K562 (cell line): ENCODE data around the gene PBXIP1. TPM values are rescaled to one million over a fixed set of nuclear protein-coding genes. Genes with fewer than 3 reads are reported as not detected.

Experiments
- ATAC-seq: fragments of 200-7000 bp; cut with Tn5 transposase; 3 replicates; pipeline ENCODE4 v1.9.1; 2020; ENCODE audit warnings: moderate library complexity
- BruUV-seq: library from RNA; stranded (reverse); fragments of 400-500 nt; replicated peaks from 2 replicates; lab custom pipeline; 2021; lab: Mats Ljungman, UMichigan
- CTCF ChIA-PET: fragments of 300-600 bp; formaldehyde crosslinking; extraction: SDS; loops from one replicate; lab custom pipeline; 2021; ENCODE audit warnings: low intra/inter-chr PET ratio; lab: Yijun Ruan, JAX
- POLR2A ChIA-PET: fragments of 300-600, 350-650 bp; sonication (Branson Sonifier 250); formaldehyde crosslinking; extraction: SDS; loops from one replicate; lab custom pipeline; 2021; ENCODE audit warnings: antibody characterized with exemption, inconsistent platforms; lab: Yijun Ruan, JAX
- DNase-seq, 4 experiments: peaks; one replicate each; pipeline versions ENCODE4 v3.0.0 to v3.0.0-alpha.2; 2011 to 2018; ENCODE audit warnings: low spot score in 3 of 4, mixed read lengths in 3 of 4; ENCODE audit errors: extremely low read depth in 1 of 4
- FAIRE-seq: peaks from 2 replicates; lab custom pipeline; 2011; peaks lifted over from hg19 to GRCh38; lab: Jason Lieb, UNC
- H2AFZ ChIP-seq: 2 replicates; pipeline ENCODE4 v1.6.0; 2011; ENCODE audit warnings: low read depth, low read length, control low read depth, inconsistent platforms
- H3K27ac ChIP-seq: fragments of 200-600 bp; 3 replicates; pipeline ENCODE4 v1.8.0; 2011; ENCODE audit warnings: low read depth, mild to moderate bottlenecking, control low read depth, inconsistent platforms, low read length, moderate library complexity, mixed read lengths; ENCODE audit errors: extremely low read depth
- H3K27me3 ChIP-seq, 2 experiments: fragments of 300-600 bp in 1 of 2; 2 replicates in 1 of 2; 3 replicates in 1 of 2; pipeline versions ENCODE4 v1.6.0 to v1.8.0; 2011; ENCODE audit warnings: inconsistent platforms in 2 of 2, low read length in 2 of 2, mild to moderate bottlenecking in 1 of 2, mixed read lengths in 1 of 2, moderate library complexity in 1 of 2; ENCODE audit not compliant: control insufficient read depth in 2 of 2, insufficient read depth in 2 of 2
- H3K36me3 ChIP-seq: fragments of 300-600 bp; 3 replicates; pipeline ENCODE4 v1.8.0; 2011; ENCODE audit warnings: mild to moderate bottlenecking, low read length, inconsistent platforms; ENCODE audit not compliant: control insufficient read depth, insufficient read depth
- H3K4me1 ChIP-seq, 2 experiments: fragments of 200-600 bp in 1 of 2; replicated peaks in 1 of 2; 2 replicates in 1 of 2; 3 replicates in 1 of 2; pipeline versions ENCODE4 v1.5.1 to v1.8.0; 2011; ENCODE audit warnings: inconsistent platforms in 2 of 2, low read length in 2 of 2, mild to moderate bottlenecking in 1 of 2, mixed read lengths in 1 of 2, moderate library complexity in 1 of 2; ENCODE audit not compliant: control insufficient read depth in 2 of 2, insufficient read depth in 2 of 2
- H3K4me2 ChIP-seq: 2 replicates; pipeline ENCODE4 v1.6.1; 2011; ENCODE audit warnings: low read length, control low read depth, inconsistent platforms, mixed read lengths; ENCODE audit not compliant: insufficient read depth
- H3K4me3 ChIP-seq: fragments of 200-600 bp; sonication (generic), shearing (Covaris generic); 2 replicates; pipeline ENCODE4 v1.5.1; 2016; ENCODE audit warnings: control low read depth, inconsistent platforms
- H3K79me2 ChIP-seq: fragments of 200-600 bp; 3 replicates; pipeline ENCODE4 v1.8.0; 2011; ENCODE audit warnings: low read length, inconsistent platforms; ENCODE audit not compliant: control insufficient read depth, insufficient read depth
- H3K9ac ChIP-seq, 2 experiments: 2 replicates each; pipeline versions ENCODE4 v1.6.0 to v1.6.1; 2011; ENCODE audit warnings: low read depth in 2 of 2, low read length in 2 of 2, control low read depth in 1 of 2, inconsistent platforms in 1 of 2, mild to moderate bottlenecking in 1 of 2, mixed read lengths in 1 of 2; ENCODE audit not compliant: insufficient read depth in 1 of 2
- H3K9me1 ChIP-seq: one replicate; pipeline ENCODE4 v1.6.0; 2011; ENCODE audit warnings: inconsistent platforms, mild to moderate bottlenecking, low read length, moderate library complexity; ENCODE audit not compliant: control insufficient read depth, insufficient read depth
- H3K9me3 ChIP-seq: replicated peaks from 2 replicates; pipeline ENCODE4 v1.5.1; 2011; ENCODE audit warnings: low read depth, low read length, inconsistent platforms; ENCODE audit not compliant: control insufficient read depth, insufficient read depth
- H4K20me1 ChIP-seq: replicated peaks from 2 replicates; pipeline ENCODE4 v1.6.1; 2011; ENCODE audit warnings: low read length, inconsistent platforms, mixed read lengths; ENCODE audit not compliant: control insufficient read depth, insufficient read depth
- ARNT ChIP-seq, 2 experiments: fragments of 450-650 bp; IDR thresholded peaks; 2 replicates each; pipeline ENCODE4 v1.6.1; 2016; ENCODE audit warnings: mild to moderate bottlenecking in 1 of 2
- ATF3 ChIP-seq, 2 experiments: fragments of 450-650 bp in 1 of 2; sonication (generic) in 1 of 2; formaldehyde crosslinking in 1 of 2; IDR thresholded peaks in 1 of 2; conservative IDR thresholded peaks in 1 of 2; 2 replicates each; pipeline versions ENCODE4 v1.6.1 to v1.8.1; 2016 to 2023; ENCODE audit warnings: mild to moderate bottlenecking in 2 of 2, moderate library complexity in 2 of 2, inconsistent platforms in 1 of 2, missing genetic modification reagents in 1 of 2
- CTCF ChIP-seq, 3 experiments: IDR thresholded peaks in 2 of 3; conservative IDR thresholded peaks in 1 of 3; 2 replicates each; pipeline ENCODE4 v1.5.1; 2011 to 2012; ENCODE audit warnings: low read length in 3 of 3, mild to moderate bottlenecking in 3 of 3, control low read depth in 2 of 3, improper control_type of control experiment in 1 of 3, inconsistent platforms in 1 of 3, low read depth in 1 of 3, mixed read lengths in 1 of 3, moderate library complexity in 1 of 3; ENCODE audit not compliant: insufficient read depth in 2 of 3
- DEAF1 ChIP-seq: fragments of 450-650 bp; formaldehyde crosslinking; IDR thresholded peaks from 2 replicates; pipeline ENCODE4 v1.4.0; 2020; ENCODE audit warnings: mild to moderate bottlenecking, moderate library complexity
- HMG20A ChIP-seq: fragments of 450-650 bp; formaldehyde crosslinking; conservative IDR thresholded peaks from 2 replicates; pipeline ENCODE4 v1.4.0; 2020; ENCODE audit warnings: mild to moderate bottlenecking, mixed read lengths
- RAD21 ChIP-seq, 2 experiments: fragments of 250-450 bp in 1 of 2; fragments of 450-650 bp in 1 of 2; sonication (Bioruptor Pico) in 1 of 2; formaldehyde crosslinking in 1 of 2; IDR thresholded peaks in 1 of 2; conservative IDR thresholded peaks in 1 of 2; 2 replicates each; pipeline versions ENCODE4 v1.4.0 to v1.8.0; 2020 to 2022; ENCODE audit warnings: mild to moderate bottlenecking in 2 of 2, moderate library complexity in 1 of 2
- SMARCE1 ChIP-seq: fragments of 450-650 bp; IDR thresholded peaks from 2 replicates; pipeline ENCODE4 v1.7.1; 2016; ENCODE audit warnings: mild to moderate bottlenecking
- TAF9B ChIP-seq: fragments of 450-650 bp; IDR thresholded peaks from 2 replicates; pipeline ENCODE4 v1.6.1; 2018; ENCODE audit warnings: mild to moderate bottlenecking; ENCODE audit not compliant: partially characterized antibody
- ZEB2 ChIP-seq: fragments of 450-650 bp; IDR thresholded peaks from 2 replicates; pipeline ENCODE4 v1.6.1; 2016
- ZNF197 ChIP-seq: fragments of 200-800 bp; sonication (Bioruptor generic); IDR thresholded peaks from 2 replicates; pipeline ENCODE4 v1.6.1; 2016; ENCODE audit warnings: low read depth, missing genetic modification characterization, missing compliant biosample characterization
- ZNF311 ChIP-seq: fragments of 250-450 bp; sonication (Bioruptor Pico); IDR thresholded peaks from 2 replicates; pipeline ENCODE4 v1.4.0; 2020; ENCODE audit warnings: mild to moderate bottlenecking, moderate library complexity
- ZNF764 ChIP-seq: fragments of 250-450 bp; sonication (Bioruptor Pico); IDR thresholded peaks from 2 replicates; pipeline ENCODE4 v1.4.0; 2020; ENCODE audit warnings: low read depth, mild to moderate bottlenecking, moderate library complexity
- WGBS: fragments of 100-300 bp; shearing (Covaris generic); methylation state at CpG from one replicate; pipeline ENCODE4 v1.1.6; 2016; ENCODE audit warnings: low coverage, mixed read lengths; ENCODE audit not compliant: insufficient coverage; ENCODE audit errors: missing lambda C conversion rate; 5-methylcytosine and 5-hydroxymethylcytosine counted together
- in situ Hi-C: fragments of 300-500 bp; cut with MboI; formaldehyde crosslinking; loops from 4 replicates; pipeline ENCODE4 v1.15.0; 2018; ENCODE audit warnings: inconsistent platforms, mixed read lengths
- intact Hi-C: fragments of 100-400 bp; cut with micrococcal nuclease; formaldehyde crosslinking; loops from 2 replicates; pipeline ENCODE4 v1.14.2; 2022
- polyA plus RNA-seq, 8 experiments: library from polyadenylated mRNA; depleted of rRNA in 4 of 8; stranded (reverse) in 5 of 8; unstranded in 3 of 8; fragments of >200 nt; fragmentation: Nextera tagmentation in 2 of 8; fragmentation: Illumina TruSeq in 1 of 8; extraction: Ambion mirVana in 2 of 8; extraction: Trizol in 1 of 8; gene quantifications; 2 replicates each; pipeline versions ENCODE4 v1.2.1 to v1.2.3, GENCODE V29; 2011 to 2014; ENCODE audit warnings: inconsistent platforms in 1 of 8, missing spikeins in 1 of 8
- total RNA-seq, 7 experiments: library from RNA; depleted of rRNA in 6 of 7; stranded (reverse); fragments of >200 nt in 6 of 7; fragmentation: Illumina TruSeq in 2 of 7; extraction: Trizol in 2 of 7; gene quantifications; 2 replicates each; pipeline versions ENCODE4 v1.2.1 to v1.2.3, GENCODE V29; 2011 to 2021; ENCODE audit warnings: low replicate concordance in 1 of 7

Gene PBXIP1
- total and polyA plus RNA-seq, 9 of the 15 experiments (the other 6 are each of a cell fraction or from before 2014, with no cell fraction given): 0.13 to 8.3 (median 5.8) TPM

DNA sequence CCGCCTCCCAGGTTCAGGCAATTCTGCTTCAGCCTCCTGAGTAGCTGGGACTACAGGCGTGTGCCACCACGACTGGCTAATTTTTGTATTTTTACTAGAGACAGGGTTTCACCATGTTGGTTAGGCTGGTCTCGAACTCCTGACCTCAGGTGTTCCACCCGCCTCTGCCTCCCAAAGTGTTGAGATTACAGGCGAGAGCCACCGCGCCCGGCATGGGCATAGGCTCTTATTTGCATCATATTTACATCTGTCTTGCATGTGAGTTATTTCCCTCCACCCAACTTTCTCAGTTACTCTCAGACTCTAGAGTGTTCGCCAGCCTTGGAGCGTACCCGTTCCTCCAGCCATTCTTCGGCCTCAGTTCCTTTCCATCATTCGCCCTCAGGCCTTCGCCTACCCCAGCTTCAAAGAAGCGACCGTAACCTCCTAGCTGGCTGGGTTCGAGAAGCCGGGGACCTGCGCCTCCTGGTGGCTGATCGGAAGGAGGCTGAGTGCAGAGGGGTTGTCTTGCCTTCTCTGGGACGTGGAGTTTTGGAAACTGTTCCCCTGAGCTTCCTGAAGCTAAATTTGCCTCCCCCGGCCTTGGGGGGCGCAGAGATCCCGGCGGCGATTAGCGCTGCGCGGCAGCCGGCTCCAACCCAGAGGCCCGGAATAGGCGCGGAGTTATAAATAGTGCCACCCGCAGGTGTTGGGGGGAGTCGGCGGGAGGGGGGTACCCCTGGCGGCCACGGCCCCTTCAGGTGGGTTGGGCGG, 43.1 kb upstream of the PBXIP1 start (continued):
- TF ChIP-seq DEAF1 (CRISPR knock-in tag): peak; percentile 63; the same call in 1 of the 2 replicates
- TF ChIP-seq ZNF764 (CRISPR knock-in tag): no peak
- TF ChIP-seq ARNT (IDR thresholded peaks at IDR 0.05): 0 out of 4 replicates have a peak, but pooled peaks of 1 of the 2 experiments have one; percentile 42
- peak; percentile 40; the same call in 1 of the 2 replicates for TF ChIP-seq SMARCE1
- peak; percentile 81 to 87 for TF ChIP-seq RAD21 (CRISPR knock-in tag; conservative IDR thresholded peaks at IDR 0.05 in 1 of 2, IDR thresholded peaks at IDR 0.05 in 1 of 2)
- TF ChIP-seq ZEB2: peak; percentile 9; the same call in 1 of the 2 replicates
- TF ChIP-seq ZNF311 (CRISPR knock-in tag): no peak

GRCh38 chr1:154998201-154998780, 42.4 kb upstream of the PBXIP1 start:
- H3K27ac ChIP-seq: no peak overlapping the region
- TF ChIP-seq TAF9B: no peak
- no peak for TF ChIP-seq ZNF197 (CRISPR knock-in tag)
- peak; percentile 35 to 39 (median 38); a peak in 3 of 6 replicates for TF ChIP-seq CTCF (IDR thresholded peaks at IDR 0.05 in 2 of 3, conservative IDR thresholded peaks at IDR 0.05 in 1 of 3; ENCODE audit: insufficient read depth in 2 of 3, low read depth in 1 of 3, low read length in 3 of 3)
- TF ChIP-seq HMG20A (CRISPR knock-in tag): no peak
- TF ChIP-seq ATF3 (IDR thresholded peaks at IDR 0.05): no peak
- no peak for TF ChIP-seq ATF3 (CRISPR knock-in tag; conservative IDR thresholded peaks at IDR 0.05)
- TF ChIP-seq RAD21 (CRISPR knock-in tag; conservative IDR thresholded peaks at IDR 0.05 in 1 of 2, IDR thresholded peaks at IDR 0.05 in 1 of 2): 0 out of 4 replicates have a peak, but pooled peaks of 1 of the 2 experiments have one; percentile 12
- TF ChIP-seq, all 486 proteins: peak for 2
- CTCF ChIA-PET: interaction anchor here (0.6 to 1.8 kb wide), 5 partner anchors 23 to 439 kb away, joined by 3 to 5 read pairs (median 3); partner anchors contain the start of gene PBXIP1
- ATAC-seq (no peak), FAIRE-seq (no peak), DNase-seq (peak in 1 of 4 experiments; percentile 1)
- intact Hi-C loops: no loop called here
- Histone ChIP-seq H3K9me1 (no peaks in the 10 kb centered on the region), H3K4me2 (no peak overlapping the region), H3K4me3 (no peak overlapping the region), H2AFZ (no peak overlapping the region), H3K36me3 (0 out of 3 replicates have a peak, but pooled peaks cover 4% of the 10 kb centered on the region), H3K27me3 (no peaks in the 10 kb centered on the region), H3K79me2 (peaks cover 14% of the 10 kb centered on the region), H3K9ac (peak overlapping the region in 1 of 2 experiments; percentile 70; a peak in 1 of 4 replicates), H3K9me3 (no peaks in the 10 kb centered on the region), H3K4me1 (peaks cover 38 to 59% of the 10 kb centered on the region in 2 experiments), H4K20me1 (no peaks in the 10 kb centered on the region)
- in situ Hi-C loops: no loop called here
- POLR2A ChIA-PET: interaction anchor here (2.2 to 8.2 kb wide), 3 partner anchors 9 to 32 kb away, joined by 9 to 80 read pairs (median 21); partner anchors contain the start of gene FLAD1
- BruUV-seq: no TSS peak
- 84% methylated on average over 9 of the region's 16 CpGs for WGBS
